Ovary (tissue), 9 donors: ENCODE data around the gene IL27RA. TPM values are rescaled to one million over a fixed set of nuclear protein-coding genes. Genes with fewer than 3 reads are reported as not detected.

ENCODE experiments used
- DNase-seq, 5 donors: peaks; one replicate each; pipeline ENCODE4 v3.0.0-alpha.2; 2019 to 2020
- H3K27ac ChIP-seq, 2 donors: fragments of 200-600 bp; one replicate each; pipeline versions ENCODE4 v1.5.1 to v1.8.0; 2019 to 2022
- H3K27me3 ChIP-seq: fragments of 200-600 bp; one replicate; pipeline ENCODE4 v1.8.0; 2022
- H3K36me3 ChIP-seq: fragments of 200-600 bp; sonication (generic); one replicate; pipeline ENCODE4 v1.5.1; 2019
- H3K4me1 ChIP-seq: one replicate; pipeline ENCODE4 v1.8.1; 2013; ENCODE audit warnings: mild to moderate bottlenecking, moderate library complexity; ENCODE audit not compliant: insufficient read depth
- H3K4me3 ChIP-seq: fragments of 200-600 bp; sonication (generic); one replicate; pipeline ENCODE4 v1.5.1; 2017
- H3K9me3 ChIP-seq, 2 donors: fragments of 200-600 bp in 1 of 2; sonication (generic) in 1 of 2; one replicate each; pipeline versions ENCODE4 v1.5.1 to v1.8.1; 2013 to 2019; ENCODE audit warnings: mild to moderate bottlenecking in 1 of 2, moderate library complexity in 1 of 2
- CTCF ChIP-seq, 3 donors: fragments of 450-650 bp in 2 of 3; fragments of 200-600 bp in 1 of 3; IDR thresholded peaks; one replicate each; pipeline versions ENCODE4 v1.5.1 to v1.8.0; 2016 to 2022; ENCODE audit warnings: antibody characterized with exemption in 3 of 3, mild to moderate bottlenecking in 1 of 3
- EP300 ChIP-seq: sonication (generic); formaldehyde crosslinking; IDR thresholded peaks from one replicate; pipeline ENCODE4 v1.6.1; 2017; ENCODE audit warnings: antibody characterized with exemption
- POLR2A ChIP-seq: fragments of 450-650 bp; IDR thresholded peaks from one replicate; pipeline ENCODE4 v1.6.1; 2017; ENCODE audit warnings: antibody characterized with exemption, mild to moderate bottlenecking, moderate library complexity
- WGBS, 3 donors: extraction: QIAGEN DNeasy Blood & Tissue Kit in 1 of 3; methylation state at CpG; one replicate each; pipeline versions ENCODE4 v1.1.5 to v1.1.7; 2013 to 2017; 5-methylcytosine and 5-hydroxymethylcytosine counted together
- intact Hi-C, 4 donors: fragments of 100-400 bp; cut with DNase I; formaldehyde crosslinking; loops; one replicate each; pipeline versions ENCODE4 v1.11.0 to v1.15.1; 2022 to 2023
- polyA plus RNA-seq, 2 donors: library from polyadenylated mRNA; stranded (reverse); fragments of 200-250 nt in 1 of 2; fragments of 350-450 nt in 1 of 2; fragmentation: Illumina TruSeq in 1 of 2; extraction: RNeasy Lipid Tissue Mini Kit (QIAGEN cat#74804) in 1 of 2; gene quantifications; one replicate each; pipeline ENCODE4 v1.2.3, GENCODE V29; 2013 to 2014
- total RNA-seq, 7 donors: library from RNA; depleted of rRNA in 2 of 7; stranded (reverse); fragments of >200 nt in 2 of 7; fragmentation: NEBNext Ultra II Directional in 3 of 7; extraction: Animal tissue kit (Norgen Biotek cat#: 25700) in 3 of 7; gene quantifications; one replicate each; pipeline versions ENCODE4 v1.1.0 to v1.2.4, GENCODE V29; 2016 to 2023
- donor health status: DM: no; HTN: no; CAD: no; lungs with moderate emphysema.
- donor health status: DM: no; HTN: no; CAD: no.
- donor health status: Bipolar disorder and iron deficiency.
- donor health status: DM: yes; HTN: yes; CAD: no.
- donor health status: DM: no; HTN: no; CAD: no.
- donor health status: DM: yes; HTN: yes; CAD: no.

Gene IL27RA
- total and polyA plus RNA-seq, 9 donors, result 0.48 to 4.3 (median 2.1) TPM

GRCh38 chr19:14058182-14059092 is 26.9 kb downstream of the IL27RA start:
- 15 to 21% (median 21%) methylated on average over 17 of the region's 17 CpGs for WGBS, 3 donors
- H3K27ac ChIP-seq, result no peak overlapping the region
- H3K27me3 ChIP-seq, result no peaks in the 10 kb centered on the region
- H3K9me3 ChIP-seq, result no peaks in the 10 kb centered on the region
- no peak for DNase-seq
- H3K36me3 ChIP-seq, result no peaks in the 10 kb centered on the region
- no peak overlapping the region for H3K4me3 ChIP-seq
- TF ChIP-seq CTCF (IDR thresholded peaks at IDR 0.05), result no peak
- no peak for TF ChIP-seq EP300
- no peak for TF ChIP-seq POLR2A
- intact Hi-C loops, result no loop called here
- H3K4me1 ChIP-seq, result peaks cover 4% of the 10 kb centered on the region

GRCh38 chr19:14059093-14059480 is 27.5 kb downstream of the IL27RA start:
- H3K27me3 ChIP-seq, result no peaks in the 10 kb centered on the region
- no peak for DNase-seq
- peaks cover 4% of the 10 kb centered on the region for H3K4me1 ChIP-seq
- H3K9me3 ChIP-seq, result no peaks in the 10 kb centered on the region
- TF ChIP-seq CTCF (IDR thresholded peaks at IDR 0.05), result no peak
- no peak for TF ChIP-seq POLR2A
- WGBS, 3 donors, result 12 to 19% (median 15%) methylated on average over 15 of the region's 15 CpGs
- H3K36me3 ChIP-seq, result no peaks in the 10 kb centered on the region
- no peak overlapping the region for H3K4me3 ChIP-seq
- intact Hi-C loops, result no loop called here
- H3K27ac ChIP-seq, result no peak overlapping the region

- no peaks in the 10 kb centered on the region for H3K27me3 ChIP-seq
- no peaks in the 10 kb centered on the region for H3K9me3 ChIP-seq
- no peak overlapping the region for H3K4me3 ChIP-seq
- peaks cover 4% of the 10 kb centered on the region for H3K4me1 ChIP-seq
- intact Hi-C loops, result loop anchor here in 1 of 4 donors (10.0 kb wide), 1 partner anchor 465 kb away; no protein-coding TSS in a partner anchor
- TF ChIP-seq CTCF (IDR thresholded peaks at IDR 0.05) (no peak), POLR2A (no peak), EP300 (no peak)
- H3K36me3 ChIP-seq, result no peaks in the 10 kb centered on the region
- WGBS, 3 donors, result 50 to 56% (median 54%) methylated on average over 8 of the region's 8 CpGs
- no peak for DNase-seq
- H3K27ac ChIP-seq, result no peak overlapping the region
Measured at GRCh38 chr19:14059652-14060155, 28.1 kb downstream of the IL27RA start.

GRCh38 chr19:14061081-14061749 is 29.7 kb downstream of the IL27RA start:
- WGBS, 3 donors, result 41 to 44% (median 42%) methylated on average over 9 of the region's 9 CpGs
- H3K36me3 ChIP-seq, result no peaks in the 10 kb centered on the region
- peaks cover 4% of the 10 kb centered on the region for H3K4me1 ChIP-seq
- no peaks in the 10 kb centered on the region for H3K9me3 ChIP-seq
- intact Hi-C loops, result loop anchor here in 1 of 4 donors (10.0 kb wide), 1 partner anchor 466 kb away; no protein-coding TSS in a partner anchor
- no peak overlapping the region for H3K27ac ChIP-seq
- DNase-seq, result no peak
- H3K4me3 ChIP-seq, result no peak overlapping the region
- TF ChIP-seq CTCF (IDR thresholded peaks at IDR 0.05) (no peak), POLR2A (no peak), EP300 (no peak)
- H3K27me3 ChIP-seq, result no peaks in the 10 kb centered on the region
